IMR-90 (cell line): Measurements from ENCODE around the gene PAPPA. TPM values are rescaled to one million over a fixed set of nuclear protein-coding genes. Genes with fewer than 3 reads are reported as not detected.

Source experiments
- ATAC-seq: fragments of 200-7000 bp; cut with Tn5 transposase; 2 replicates; pipeline ENCODE4 v1.9.1; 2020; ENCODE audit warnings: low read depth, mild to moderate bottlenecking, moderate library complexity
- BruUV-seq: library from RNA; stranded (reverse); fragments of 400-500 nt; replicated peaks from 2 replicates; lab custom pipeline; 2021; lab: Mats Ljungman, UMichigan
- CTCF ChIA-PET: fragments of 300-600 bp; formaldehyde crosslinking; extraction: SDS; loops from one replicate; lab custom pipeline; 2021; ENCODE audit warnings: antibody characterized with exemption; lab: Yijun Ruan, JAX
- POLR2A ChIA-PET: fragments of 300-600 bp; sonication (Branson Sonifier 250); formaldehyde crosslinking; loops from one replicate; lab custom pipeline; 2022; ENCODE audit warnings: antibody characterized with exemption; ENCODE audit not compliant: unreplicated experiment; lab: Charles Lee
- DNase-seq: peaks from one replicate; pipeline ENCODE4 v3.0.0; 2013
- H2AFZ ChIP-seq: replicated peaks from 2 replicates; pipeline ENCODE3; 2013; ENCODE audit warnings: low read length, mild to moderate bottlenecking; ENCODE audit not compliant: poor library complexity
- H2AK5ac ChIP-seq: 2 replicates; pipeline ENCODE4 v1.6.1; 2013; ENCODE audit warnings: low read depth, low read length, inconsistent platforms
- H2AK9ac ChIP-seq: replicated peaks from 2 replicates; pipeline ENCODE3; 2013; ENCODE audit warnings: mild to moderate bottlenecking, low read depth, low read length, moderate library complexity; ENCODE audit not compliant: poor library complexity
- H2BK120ac ChIP-seq: 2 replicates; pipeline ENCODE4 v1.6.1; 2013; ENCODE audit warnings: low read depth, low read length, inconsistent platforms
- H2BK15ac ChIP-seq: 3 replicates; pipeline ENCODE4 v1.6.1; 2013; ENCODE audit warnings: low read depth, low read length, inconsistent platforms
- H2BK20ac ChIP-seq: 2 replicates; pipeline ENCODE4 v1.6.1; 2013; ENCODE audit warnings: low read depth, mild to moderate bottlenecking, inconsistent platforms, low read length, moderate library complexity
- H2BK5ac ChIP-seq: 2 replicates; pipeline ENCODE4 v1.6.1; 2013; ENCODE audit warnings: mild to moderate bottlenecking, low read depth, low read length, inconsistent platforms; ENCODE audit not compliant: poor library complexity, severe bottlenecking
- H3K14ac ChIP-seq: replicated peaks from 2 replicates; pipeline ENCODE4 v1.6.1; 2013; ENCODE audit warnings: low read depth, low read length, inconsistent platforms
- H3K18ac ChIP-seq: 2 replicates; pipeline ENCODE4 v1.6.1; 2013; ENCODE audit warnings: low read depth, low read length, control low read depth
- H3K23ac ChIP-seq: 2 replicates; pipeline ENCODE4 v1.6.1; 2013; ENCODE audit warnings: low read depth, low read length, inconsistent platforms
- H3K27ac ChIP-seq: 2 replicates; pipeline ENCODE4 v1.5.1; 2013; ENCODE audit warnings: mild to moderate bottlenecking, control low read depth, low read length; ENCODE audit not compliant: insufficient read depth
- H3K27me3 ChIP-seq: 2 replicates; pipeline ENCODE4 v1.6.1; 2013; ENCODE audit warnings: low read length; ENCODE audit not compliant: control insufficient read depth, insufficient read depth
- H3K36me3 ChIP-seq: 2 replicates; pipeline ENCODE4 v1.6.1; 2013; ENCODE audit warnings: low read length, mixed read lengths; ENCODE audit not compliant: control insufficient read depth, insufficient read depth
- H3K4ac ChIP-seq: 2 replicates; pipeline ENCODE4 v1.6.1; 2013; ENCODE audit warnings: low read depth, low read length, inconsistent platforms
- H3K4me1 ChIP-seq: 2 replicates; pipeline ENCODE4 v1.6.1; 2013; ENCODE audit warnings: low read length, mixed read lengths; ENCODE audit not compliant: control insufficient read depth, insufficient read depth
- H3K4me2 ChIP-seq: 2 replicates; pipeline ENCODE4 v1.6.1; 2013; ENCODE audit warnings: low read depth, mild to moderate bottlenecking, control low read depth, low read length, moderate library complexity
- H3K4me3 ChIP-seq: 2 replicates; pipeline ENCODE4 v1.5.1; 2013; ENCODE audit warnings: low read depth, mild to moderate bottlenecking, control low read depth, low read length, moderate library complexity; ENCODE audit not compliant: insufficient read depth
- H3K56ac ChIP-seq: 2 replicates; pipeline ENCODE4 v1.6.1; 2013; ENCODE audit warnings: low read length, inconsistent platforms; ENCODE audit not compliant: insufficient read depth; ENCODE audit errors: extremely low read depth
- H3K79me1 ChIP-seq, 2 experiments: 2 replicates each; pipeline ENCODE4 v1.6.1; 2013; ENCODE audit warnings: low read length in 2 of 2, inconsistent platforms in 1 of 2, low read depth in 1 of 2
- H3K9ac ChIP-seq: 2 replicates; pipeline ENCODE4 v1.6.1; 2013; ENCODE audit warnings: low read depth, low read length, control low read depth
- H3K9me1 ChIP-seq: 2 replicates; pipeline ENCODE4 v1.6.1; 2013; ENCODE audit warnings: low read length, inconsistent platforms; ENCODE audit not compliant: insufficient read depth
- H3K9me3 ChIP-seq: 2 replicates; pipeline ENCODE4 v1.6.1; 2013; ENCODE audit warnings: low read length; ENCODE audit not compliant: control insufficient read depth, insufficient read depth
- H4K20me1 ChIP-seq: 2 replicates; pipeline ENCODE4 v1.6.1; 2013; ENCODE audit warnings: low read length, inconsistent platforms; ENCODE audit not compliant: insufficient read depth
- H4K5ac ChIP-seq: 2 replicates; pipeline ENCODE4 v1.6.1; 2013; ENCODE audit warnings: mild to moderate bottlenecking, low read depth, low read length, control low read depth
- H4K8ac ChIP-seq, 2 experiments: 2 replicates each; pipeline ENCODE4 v1.6.1; 2013; ENCODE audit warnings: low read depth in 2 of 2, low read length in 2 of 2, control low read depth in 1 of 2, inconsistent platforms in 1 of 2
- H4K91ac ChIP-seq: 2 replicates; pipeline ENCODE4 v1.6.1; 2013; ENCODE audit warnings: low read depth, low read length, inconsistent platforms; ENCODE audit not compliant: insufficient read depth
- BHLHE40 ChIP-seq: fragments of 150-350 bp; IDR thresholded peaks from 2 replicates; pipeline ENCODE4 v1.6.1; 2016; ENCODE audit warnings: mild to moderate bottlenecking, low read depth, low read length
- CEBPB ChIP-seq: IDR thresholded peaks from 2 replicates; pipeline ENCODE4 v1.6.1; 2012; ENCODE audit warnings: low read depth, low read length, improper control_type of control experiment
- CHD1 ChIP-seq: IDR thresholded peaks from 2 replicates; pipeline ENCODE4 v1.6.1; 2012; ENCODE audit warnings: low read depth, low read length, improper control_type of control experiment
- FOS ChIP-seq: fragments of 150-350 bp; IDR thresholded peaks from 2 replicates; pipeline ENCODE4 v1.6.1; 2016; ENCODE audit warnings: low read depth, low read length
- MAFK ChIP-seq: IDR thresholded peaks from 2 replicates; pipeline ENCODE4 v1.6.1; 2012; ENCODE audit warnings: low read depth, low read length, improper control_type of control experiment
- MAZ ChIP-seq: IDR thresholded peaks from 2 replicates; pipeline ENCODE4 v1.6.1; 2012; ENCODE audit warnings: low read depth, mild to moderate bottlenecking, low read length, improper control_type of control experiment, moderate library complexity, borderline replicate concordance
- MXI1 ChIP-seq: IDR thresholded peaks from 2 replicates; pipeline ENCODE4 v1.6.1; 2012; ENCODE audit warnings: low read depth, mild to moderate bottlenecking, low read length, moderate library complexity, borderline replicate concordance
- NFE2L2 ChIP-seq: fragments of 150-350 bp; IDR thresholded peaks from 2 replicates; pipeline ENCODE4 v1.6.1; 2016; ENCODE audit warnings: low read depth, mild to moderate bottlenecking, low read length
- POLR2A ChIP-seq: IDR thresholded peaks from 2 replicates; pipeline ENCODE4 v1.6.1; 2012; ENCODE audit warnings: mild to moderate bottlenecking, low read depth, low read length
- RAD21 ChIP-seq: IDR thresholded peaks from 2 replicates; pipeline ENCODE4 v1.6.1; 2012; ENCODE audit warnings: low read length, improper control_type of control experiment
- RCOR1 ChIP-seq: IDR thresholded peaks from 2 replicates; pipeline ENCODE4 v1.6.1; 2012; ENCODE audit warnings: mild to moderate bottlenecking, low read length, improper control_type of control experiment; ENCODE audit not compliant: insufficient replicate concordance
- RFX5 ChIP-seq: IDR thresholded peaks from 2 replicates; pipeline ENCODE4 v1.8.0; 2012; ENCODE audit warnings: low read depth, mild to moderate bottlenecking, low read length, moderate library complexity
- SMC3 ChIP-seq: fragments of 150-350 bp; IDR thresholded peaks from 2 replicates; pipeline ENCODE4 v1.6.1; 2016; ENCODE audit warnings: low read depth, mild to moderate bottlenecking, antibody characterized with exemption, low read length, moderate library complexity
- WGBS, 2 experiments: methylation state at CpG; one replicate each; pipeline versions ENCODE4 v1.1.5 to v1.1.7; 2013; ENCODE audit warnings: missing lambda C conversion rate in 2 of 2; ENCODE audit not compliant: insufficient read length in 1 of 2; ENCODE audit errors: extremely low coverage in 2 of 2; 5-methylcytosine and 5-hydroxymethylcytosine counted together
- dilution Hi-C: fragments of 300-500 bp; cut with HindIII; formaldehyde crosslinking; loops from one replicate; pipeline ENCODE4 v1.14.3; 2018; ENCODE audit warnings: low sequenced_read_pairs; ENCODE audit not compliant: unreplicated experiment
- in situ Hi-C: fragments of 300-500 bp; cut with MboI; formaldehyde crosslinking; loops from 3 replicates; pipeline ENCODE4 v1.14.3; 2019; ENCODE audit warnings: low sequenced_read_pairs, inconsistent platforms, mixed read lengths
- intact Hi-C: fragments of 100-400 bp; cut with micrococcal nuclease; formaldehyde crosslinking; loops from 2 replicates; pipeline ENCODE4 v1.10.0; 2022
- polyA plus RNA-seq, 3 experiments: library from polyadenylated mRNA; depleted of rRNA; stranded (reverse); fragments of >200 nt; gene quantifications; 2 replicates each; pipeline ENCODE4 v1.2.3, GENCODE V29; 2012; ENCODE audit warnings: low replicate concordance in 1 of 3
- total RNA-seq: library from RNA; depleted of rRNA; stranded (reverse); fragments of >200 nt; gene quantifications from 2 replicates; pipeline ENCODE4 v1.2.3, GENCODE V29; 2012
- TF ChIP-seq, protein P1 (sequence below): conservative IDR thresholded peaks from 2 replicates; pipeline ENCODE4 v1.5.1; 2012; ENCODE audit warnings: mild to moderate bottlenecking, low read depth, low read length, improper control_type of control experiment
- TF ChIP-seq, protein P2 (sequence below): fragments of 150-350 bp; IDR thresholded peaks from 2 replicates; pipeline ENCODE4 v1.6.1; 2017; ENCODE audit warnings: mild to moderate bottlenecking, antibody characterized with exemption, low read length, low read depth
- TF ChIP-seq, protein P3 (sequence below): fragments of 150-350 bp; IDR thresholded peaks from 2 replicates; pipeline ENCODE4 v1.6.1; 2016; ENCODE audit warnings: low read depth, mild to moderate bottlenecking, low read length, moderate library complexity, borderline replicate concordance

The PAPPA gene
- total and polyA plus RNA-seq, 2 of the 4 experiments (the other 2 are of a cell fraction) = 8.3 to 12.4 TPM

DNA sequence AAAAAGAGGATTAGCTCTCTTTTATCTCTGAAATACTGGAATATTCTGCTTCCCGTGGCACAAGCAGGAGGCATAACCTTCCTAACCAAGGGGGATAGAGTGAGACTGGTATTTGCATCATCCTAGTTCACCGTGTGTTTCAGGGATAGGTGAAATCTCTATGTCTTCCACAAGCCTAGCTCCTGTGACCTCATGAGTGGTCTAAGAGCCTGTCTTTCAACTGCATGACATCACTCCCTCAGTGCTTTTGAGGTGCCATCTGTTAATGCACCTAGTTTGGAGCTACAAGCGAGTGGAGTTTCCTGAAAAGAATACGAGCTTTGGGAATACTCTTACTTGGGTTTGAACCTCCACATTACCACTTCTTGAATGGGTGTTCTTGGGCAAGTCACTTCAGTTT lies 181.8 kb downstream of the PAPPA start:
- H2AK5ac ChIP-seq = no peak overlapping the region
- dilution Hi-C loops = no loop called here
- in situ Hi-C loops = no loop called here
- ChIA-PET POLR2A (no interaction called here), CTCF (interaction anchor here (0.9 kb wide), 1 partner anchor 236 kb away, joined by 3 read pairs; no protein-coding TSS in a partner anchor)
- H3K4ac ChIP-seq = no peak overlapping the region
- no peak overlapping the region for H4K91ac ChIP-seq
- no peak for ATAC-seq
- H2BK15ac ChIP-seq = no peak overlapping the region
- H3K14ac ChIP-seq = no peak overlapping the region
- peaks cover 9% of the 10 kb centered on the region for H3K4me1 ChIP-seq
- H4K5ac ChIP-seq = no peak overlapping the region
- TF ChIP-seq, protein P1, sequence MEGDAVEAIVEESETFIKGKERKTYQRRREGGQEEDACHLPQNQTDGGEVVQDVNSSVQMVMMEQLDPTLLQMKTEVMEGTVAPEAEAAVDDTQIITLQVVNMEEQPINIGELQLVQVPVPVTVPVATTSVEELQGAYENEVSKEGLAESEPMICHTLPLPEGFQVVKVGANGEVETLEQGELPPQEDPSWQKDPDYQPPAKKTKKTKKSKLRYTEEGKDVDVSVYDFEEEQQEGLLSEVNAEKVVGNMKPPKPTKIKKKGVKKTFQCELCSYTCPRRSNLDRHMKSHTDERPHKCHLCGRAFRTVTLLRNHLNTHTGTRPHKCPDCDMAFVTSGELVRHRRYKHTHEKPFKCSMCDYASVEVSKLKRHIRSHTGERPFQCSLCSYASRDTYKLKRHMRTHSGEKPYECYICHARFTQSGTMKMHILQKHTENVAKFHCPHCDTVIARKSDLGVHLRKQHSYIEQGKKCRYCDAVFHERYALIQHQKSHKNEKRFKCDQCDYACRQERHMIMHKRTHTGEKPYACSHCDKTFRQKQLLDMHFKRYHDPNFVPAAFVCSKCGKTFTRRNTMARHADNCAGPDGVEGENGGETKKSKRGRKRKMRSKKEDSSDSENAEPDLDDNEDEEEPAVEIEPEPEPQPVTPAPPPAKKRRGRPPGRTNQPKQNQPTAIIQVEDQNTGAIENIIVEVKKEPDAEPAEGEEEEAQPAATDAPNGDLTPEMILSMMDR = no peak
- TF ChIP-seq BHLHE40 (no peak), FOS (no peak), MXI1 (no peak), POLR2A (no peak), RAD21 (no peak), MAZ (no peak), RFX5 (no peak), SMC3 (no peak), MAFK (no peak), CEBPB (no peak), RCOR1 (no peak), NFE2L2 (no peak), CHD1 (no peak)
- TF ChIP-seq, protein P2, sequence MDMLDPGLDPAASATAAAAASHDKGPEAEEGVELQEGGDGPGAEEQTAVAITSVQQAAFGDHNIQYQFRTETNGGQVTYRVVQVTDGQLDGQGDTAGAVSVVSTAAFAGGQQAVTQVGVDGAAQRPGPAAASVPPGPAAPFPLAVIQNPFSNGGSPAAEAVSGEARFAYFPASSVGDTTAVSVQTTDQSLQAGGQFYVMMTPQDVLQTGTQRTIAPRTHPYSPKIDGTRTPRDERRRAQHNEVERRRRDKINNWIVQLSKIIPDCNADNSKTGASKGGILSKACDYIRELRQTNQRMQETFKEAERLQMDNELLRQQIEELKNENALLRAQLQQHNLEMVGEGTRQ = no peak
- TF ChIP-seq, protein P3, sequence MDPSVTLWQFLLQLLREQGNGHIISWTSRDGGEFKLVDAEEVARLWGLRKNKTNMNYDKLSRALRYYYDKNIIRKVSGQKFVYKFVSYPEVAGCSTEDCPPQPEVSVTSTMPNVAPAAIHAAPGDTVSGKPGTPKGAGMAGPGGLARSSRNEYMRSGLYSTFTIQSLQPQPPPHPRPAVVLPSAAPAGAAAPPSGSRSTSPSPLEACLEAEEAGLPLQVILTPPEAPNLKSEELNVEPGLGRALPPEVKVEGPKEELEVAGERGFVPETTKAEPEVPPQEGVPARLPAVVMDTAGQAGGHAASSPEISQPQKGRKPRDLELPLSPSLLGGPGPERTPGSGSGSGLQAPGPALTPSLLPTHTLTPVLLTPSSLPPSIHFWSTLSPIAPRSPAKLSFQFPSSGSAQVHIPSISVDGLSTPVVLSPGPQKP = no peak
- no peaks in the 10 kb centered on the region for H3K9me3 ChIP-seq
- DNase-seq = no peak
- H3K56ac ChIP-seq = no peak overlapping the region
- H3K4me3 ChIP-seq = no peak overlapping the region
- no peak overlapping the region for H2BK5ac ChIP-seq
- no peaks in the 10 kb centered on the region for H3K79me1 ChIP-seq
- peaks cover 74% of the 10 kb centered on the region for H3K36me3 ChIP-seq
- H3K9ac ChIP-seq = no peak overlapping the region
- no peak overlapping the region for H3K27ac ChIP-seq
- WGBS, 2 experiments = no CpG with 5 or more reads among the region's 4 CpGs
- H2AK9ac ChIP-seq = no peak overlapping the region
- no peak overlapping the region for H4K8ac ChIP-seq
- H3K4me2 ChIP-seq = no peak overlapping the region
- BruUV-seq = no TSS peak
- no peak overlapping the region for H3K18ac ChIP-seq
- H2BK20ac ChIP-seq = no peak overlapping the region
- H3K27me3 ChIP-seq = no peaks in the 10 kb centered on the region
- H3K23ac ChIP-seq = no peak overlapping the region
- peaks cover 6% of the 10 kb centered on the region; the same call in 1 of the 2 replicates for H3K9me1 ChIP-seq
- no peak overlapping the region for H2AFZ ChIP-seq
- intact Hi-C loops = no loop called here
- peaks cover 11% of the 10 kb centered on the region; the same call in 1 of the 2 replicates for H4K20me1 ChIP-seq
- H2BK120ac ChIP-seq = no peak overlapping the region
